K562 (cell line): ENCODE results near the gene ATP5F1C. TPM values are rescaled to one million over a fixed set of nuclear protein-coding genes. Genes with fewer than 3 reads are reported as not detected.

Experiments
- ATAC-seq: fragments of 200-7000 bp; cut with Tn5 transposase; 3 replicates; pipeline ENCODE4 v1.9.1; 2020; ENCODE audit warnings: moderate library complexity
- BruUV-seq: library from RNA; stranded (reverse); fragments of 400-500 nt; replicated peaks from 2 replicates; lab custom pipeline; 2021; lab: Mats Ljungman, UMichigan
- CTCF ChIA-PET: fragments of 300-600 bp; formaldehyde crosslinking; extraction: SDS; loops from one replicate; lab custom pipeline; 2021; ENCODE audit warnings: low intra/inter-chr PET ratio; lab: Yijun Ruan, JAX
- POLR2A ChIA-PET: fragments of 300-600, 350-650 bp; sonication (Branson Sonifier 250); formaldehyde crosslinking; extraction: SDS; loops from one replicate; lab custom pipeline; 2021; ENCODE audit warnings: antibody characterized with exemption, inconsistent platforms; lab: Yijun Ruan, JAX
- DNase-seq, 4 experiments: peaks; one replicate each; pipeline versions ENCODE4 v3.0.0 to v3.0.0-alpha.2; 2011 to 2018; ENCODE audit warnings: low spot score in 3 of 4, mixed read lengths in 3 of 4; ENCODE audit errors: extremely low read depth in 1 of 4
- FAIRE-seq: peaks from 2 replicates; lab custom pipeline; 2011; peaks lifted over from hg19 to GRCh38; lab: Jason Lieb, UNC
- H2AFZ ChIP-seq: 2 replicates; pipeline ENCODE4 v1.6.0; 2011; ENCODE audit warnings: low read depth, low read length, control low read depth, inconsistent platforms
- H3K27ac ChIP-seq: fragments of 200-600 bp; 3 replicates; pipeline ENCODE4 v1.8.0; 2011; ENCODE audit warnings: low read depth, mild to moderate bottlenecking, control low read depth, inconsistent platforms, low read length, moderate library complexity, mixed read lengths; ENCODE audit errors: extremely low read depth
- H3K27me3 ChIP-seq, 2 experiments: fragments of 300-600 bp in 1 of 2; 2 replicates in 1 of 2; 3 replicates in 1 of 2; pipeline versions ENCODE4 v1.6.0 to v1.8.0; 2011; ENCODE audit warnings: inconsistent platforms in 2 of 2, low read length in 2 of 2, mild to moderate bottlenecking in 1 of 2, mixed read lengths in 1 of 2, moderate library complexity in 1 of 2; ENCODE audit not compliant: control insufficient read depth in 2 of 2, insufficient read depth in 2 of 2
- H3K36me3 ChIP-seq: fragments of 300-600 bp; 3 replicates; pipeline ENCODE4 v1.8.0; 2011; ENCODE audit warnings: mild to moderate bottlenecking, low read length, inconsistent platforms; ENCODE audit not compliant: control insufficient read depth, insufficient read depth
- H3K4me1 ChIP-seq, 2 experiments: fragments of 200-600 bp in 1 of 2; replicated peaks in 1 of 2; 2 replicates in 1 of 2; 3 replicates in 1 of 2; pipeline versions ENCODE4 v1.5.1 to v1.8.0; 2011; ENCODE audit warnings: inconsistent platforms in 2 of 2, low read length in 2 of 2, mild to moderate bottlenecking in 1 of 2, mixed read lengths in 1 of 2, moderate library complexity in 1 of 2; ENCODE audit not compliant: control insufficient read depth in 2 of 2, insufficient read depth in 2 of 2
- H3K4me2 ChIP-seq: 2 replicates; pipeline ENCODE4 v1.6.1; 2011; ENCODE audit warnings: low read length, control low read depth, inconsistent platforms, mixed read lengths; ENCODE audit not compliant: insufficient read depth
- H3K4me3 ChIP-seq: fragments of 200-600 bp; sonication (generic), shearing (Covaris generic); 2 replicates; pipeline ENCODE4 v1.5.1; 2016; ENCODE audit warnings: control low read depth, inconsistent platforms
- H3K79me2 ChIP-seq: fragments of 200-600 bp; 3 replicates; pipeline ENCODE4 v1.8.0; 2011; ENCODE audit warnings: low read length, inconsistent platforms; ENCODE audit not compliant: control insufficient read depth, insufficient read depth
- H3K9ac ChIP-seq, 2 experiments: 2 replicates each; pipeline versions ENCODE4 v1.6.0 to v1.6.1; 2011; ENCODE audit warnings: low read depth in 2 of 2, low read length in 2 of 2, control low read depth in 1 of 2, inconsistent platforms in 1 of 2, mild to moderate bottlenecking in 1 of 2, mixed read lengths in 1 of 2; ENCODE audit not compliant: insufficient read depth in 1 of 2
- H3K9me1 ChIP-seq: one replicate; pipeline ENCODE4 v1.6.0; 2011; ENCODE audit warnings: inconsistent platforms, mild to moderate bottlenecking, low read length, moderate library complexity; ENCODE audit not compliant: control insufficient read depth, insufficient read depth
- H3K9me3 ChIP-seq: replicated peaks from 2 replicates; pipeline ENCODE4 v1.5.1; 2011; ENCODE audit warnings: low read depth, low read length, inconsistent platforms; ENCODE audit not compliant: control insufficient read depth, insufficient read depth
- H4K20me1 ChIP-seq: replicated peaks from 2 replicates; pipeline ENCODE4 v1.6.1; 2011; ENCODE audit warnings: low read length, inconsistent platforms, mixed read lengths; ENCODE audit not compliant: control insufficient read depth, insufficient read depth
- CTCF ChIP-seq, 3 experiments: IDR thresholded peaks in 2 of 3; conservative IDR thresholded peaks in 1 of 3; 2 replicates each; pipeline ENCODE4 v1.5.1; 2011 to 2012; ENCODE audit warnings: low read length in 3 of 3, mild to moderate bottlenecking in 3 of 3, control low read depth in 2 of 3, improper control_type of control experiment in 1 of 3, inconsistent platforms in 1 of 3, low read depth in 1 of 3, mixed read lengths in 1 of 3, moderate library complexity in 1 of 3; ENCODE audit not compliant: insufficient read depth in 2 of 3
- CUX1 ChIP-seq: fragments of 200-800 bp; sonication (Bioruptor generic); IDR thresholded peaks from 2 replicates; pipeline ENCODE4 v1.6.1; 2016; ENCODE audit warnings: missing genetic modification characterization, missing compliant biosample characterization
- HLTF ChIP-seq: fragments of 450-650 bp; IDR thresholded peaks from 2 replicates; pipeline ENCODE4 v1.6.1; 2016
- HNRNPLL ChIP-seq: fragments of 200-400 bp; formaldehyde crosslinking; IDR thresholded peaks from 2 replicates; pipeline ENCODE4 v1.6.1; 2017; ENCODE audit warnings: low read length, low read depth, mild to moderate bottlenecking; ENCODE audit not compliant: poor library complexity, severe bottlenecking
- MCM3 ChIP-seq: fragments of 450-650 bp; IDR thresholded peaks from 2 replicates; pipeline ENCODE4 v1.6.1; 2016
- MEIS2 ChIP-seq: fragments of 450-650 bp; IDR thresholded peaks from 2 replicates; pipeline ENCODE4 v1.6.1; 2014; ENCODE audit warnings: mild to moderate bottlenecking; ENCODE audit not compliant: partially characterized antibody
- RAD21 ChIP-seq, 2 experiments: fragments of 250-450 bp in 1 of 2; fragments of 450-650 bp in 1 of 2; sonication (Bioruptor Pico) in 1 of 2; formaldehyde crosslinking in 1 of 2; IDR thresholded peaks in 1 of 2; conservative IDR thresholded peaks in 1 of 2; 2 replicates each; pipeline versions ENCODE4 v1.4.0 to v1.8.0; 2020 to 2022; ENCODE audit warnings: mild to moderate bottlenecking in 2 of 2, moderate library complexity in 1 of 2
- RB1 ChIP-seq: fragments of 450-650 bp; IDR thresholded peaks from 2 replicates; pipeline ENCODE4 v1.6.1; 2017; ENCODE audit warnings: low read depth, mild to moderate bottlenecking
- SMARCA4 ChIP-seq: fragments of 450-650 bp; IDR thresholded peaks from 2 replicates; pipeline ENCODE4 v1.6.1; 2016
- THAP7 ChIP-seq: fragments of 250-450 bp; sonication (Bioruptor Pico); IDR thresholded peaks from 2 replicates; pipeline ENCODE4 v1.5.0; 2021
- WGBS: fragments of 100-300 bp; shearing (Covaris generic); methylation state at CpG from one replicate; pipeline ENCODE4 v1.1.6; 2016; ENCODE audit warnings: low coverage, mixed read lengths; ENCODE audit not compliant: insufficient coverage; ENCODE audit errors: missing lambda C conversion rate; 5-methylcytosine and 5-hydroxymethylcytosine counted together
- in situ Hi-C: fragments of 300-500 bp; cut with MboI; formaldehyde crosslinking; loops from 4 replicates; pipeline ENCODE4 v1.15.0; 2018; ENCODE audit warnings: inconsistent platforms, mixed read lengths
- intact Hi-C: fragments of 100-400 bp; cut with micrococcal nuclease; formaldehyde crosslinking; loops from 2 replicates; pipeline ENCODE4 v1.14.2; 2022
- polyA plus RNA-seq, 8 experiments: library from polyadenylated mRNA; depleted of rRNA in 4 of 8; stranded (reverse) in 5 of 8; unstranded in 3 of 8; fragments of >200 nt; fragmentation: Nextera tagmentation in 2 of 8; fragmentation: Illumina TruSeq in 1 of 8; extraction: Ambion mirVana in 2 of 8; extraction: Trizol in 1 of 8; gene quantifications; 2 replicates each; pipeline versions ENCODE4 v1.2.1 to v1.2.3, GENCODE V29; 2011 to 2014; ENCODE audit warnings: inconsistent platforms in 1 of 8, missing spikeins in 1 of 8
- total RNA-seq, 7 experiments: library from RNA; depleted of rRNA in 6 of 7; stranded (reverse); fragments of >200 nt in 6 of 7; fragmentation: Illumina TruSeq in 2 of 7; extraction: Trizol in 2 of 7; gene quantifications; 2 replicates each; pipeline versions ENCODE4 v1.2.1 to v1.2.3, GENCODE V29; 2011 to 2021; ENCODE audit warnings: low replicate concordance in 1 of 7
- TF ChIP-seq, protein P1 (sequence below), 2 experiments: fragments of 450-650 bp; IDR thresholded peaks; 2 replicates each; pipeline ENCODE4 v1.6.1; 2016

ATP5F1C gene
- total and polyA plus RNA-seq, 9 of the 15 experiments (the other 6 are each of a cell fraction or from before 2014, with no cell fraction given): 389 to 1,475 (median 559) TPM

- in situ Hi-C loops: no loop called here
- H3K4me3 ChIP-seq: peak overlapping the region; percentile 88
- H3K9me3 ChIP-seq: no peaks in the 10 kb centered on the region
- peak; percentile 72 for FAIRE-seq
- POLR2A ChIA-PET: interaction anchor here (0.7 to 3.4 kb wide), 5 partner anchors 10 to 31 kb away, joined by 6 to 19 read pairs (median 11); partner anchors contain the start of genes ATP5F1C and KIN
- under 1% methylated on average over 17 of the region's 17 CpGs for whole genome bisulfite sequencing
- H3K4me2 ChIP-seq: peak overlapping the region; percentile 98
- CTCF ChIA-PET: no interaction called here
- DNase-seq: peak; percentile 47 to 75 (median 50)
- peaks cover 18% of the 10 kb centered on the region; the same call in 2 of the 3 replicates for H3K36me3 ChIP-seq
- H3K79me2 ChIP-seq: peaks cover 28% of the 10 kb centered on the region
- no peaks in the 10 kb centered on the region for H3K27me3 ChIP-seq
- peaks cover 10% of the 10 kb centered on the region; the same call in 1 of the 2 replicates for H4K20me1 ChIP-seq
- H3K27ac ChIP-seq: peak overlapping the region; percentile 77; the same call in 2 of the 3 replicates
- BruUV-seq: no TSS peak
- peak overlapping the region; percentile 84 to 95 for H3K9ac ChIP-seq
- H3K4me1 ChIP-seq: peaks cover 7 to 13% of the 10 kb centered on the region in 2 experiments
- no peaks in the 10 kb centered on the region for H3K9me1 ChIP-seq
- ATAC-seq: peak; percentile 85
- H2AFZ ChIP-seq: peak overlapping the region; percentile 100
- intact Hi-C loops: loop anchor here (2.0 kb wide), 1 partner anchor 30 kb away; the partner anchor contains the start of gene ATP5F1C
- TF ChIP-seq RB1: peak; percentile 17; the same call in 1 of the 2 replicates
- TF ChIP-seq HNRNPLL: peak; percentile 30
- 0 out of 2 replicates have a peak, but pooled peaks have one; percentile 9 for TF ChIP-seq SMARCA4
- TF ChIP-seq, protein P1, sequence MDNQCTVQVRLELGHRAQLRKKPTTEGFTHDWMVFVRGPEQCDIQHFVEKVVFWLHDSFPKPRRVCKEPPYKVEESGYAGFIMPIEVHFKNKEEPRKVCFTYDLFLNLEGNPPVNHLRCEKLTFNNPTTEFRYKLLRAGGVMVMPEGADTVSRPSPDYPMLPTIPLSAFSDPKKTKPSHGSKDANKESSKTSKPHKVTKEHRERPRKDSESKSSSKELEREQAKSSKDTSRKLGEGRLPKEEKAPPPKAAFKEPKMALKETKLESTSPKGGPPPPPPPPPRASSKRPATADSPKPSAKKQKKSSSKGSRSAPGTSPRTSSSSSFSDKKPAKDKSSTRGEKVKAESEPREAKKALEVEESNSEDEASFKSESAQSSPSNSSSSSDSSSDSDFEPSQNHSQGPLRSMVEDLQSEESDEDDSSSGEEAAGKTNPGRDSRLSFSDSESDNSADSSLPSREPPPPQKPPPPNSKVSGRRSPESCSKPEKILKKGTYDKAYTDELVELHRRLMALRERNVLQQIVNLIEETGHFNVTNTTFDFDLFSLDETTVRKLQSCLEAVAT (IDR thresholded peaks at IDR 0.05): peak in 1 of 2 experiments; percentile 28; a peak in 1 of 4 replicates
- TF ChIP-seq THAP7: no peak
- TF ChIP-seq MEIS2: peak; percentile 21
- peak in 1 of 2 experiments; percentile 26; a peak in 1 of 4 replicates for TF ChIP-seq RAD21 (CRISPR knock-in tag; conservative IDR thresholded peaks at IDR 0.05 in 1 of 2, IDR thresholded peaks at IDR 0.05 in 1 of 2)
- TF ChIP-seq HLTF: 0 out of 2 replicates have a peak, but pooled peaks have one; percentile 30
- TF ChIP-seq CUX1 (CRISPR knock-in tag): no peak
- TF ChIP-seq MCM3: no peak
- TF ChIP-seq CTCF (IDR thresholded peaks at IDR 0.05 in 2 of 3, conservative IDR thresholded peaks at IDR 0.05 in 1 of 3; ENCODE audit: insufficient read depth in 2 of 3, low read depth in 1 of 3, low read length in 3 of 3): peak; percentile 43 to 53 (median 52)
These were observed 31.1 kb downstream of the ATP5F1C start for GRCh38 chr10:7819121-7819460.
